ENCODE results near the gene BIK. TPM values are rescaled to one million over a fixed set of nuclear protein-coding genes. Genes with fewer than 3 reads are reported as not detected.

BIK gene
- polyA plus RNA-seq, 12 donors: 0.16 to 1.4 (median 0.81) TPM; not detected in 9

DNA sequence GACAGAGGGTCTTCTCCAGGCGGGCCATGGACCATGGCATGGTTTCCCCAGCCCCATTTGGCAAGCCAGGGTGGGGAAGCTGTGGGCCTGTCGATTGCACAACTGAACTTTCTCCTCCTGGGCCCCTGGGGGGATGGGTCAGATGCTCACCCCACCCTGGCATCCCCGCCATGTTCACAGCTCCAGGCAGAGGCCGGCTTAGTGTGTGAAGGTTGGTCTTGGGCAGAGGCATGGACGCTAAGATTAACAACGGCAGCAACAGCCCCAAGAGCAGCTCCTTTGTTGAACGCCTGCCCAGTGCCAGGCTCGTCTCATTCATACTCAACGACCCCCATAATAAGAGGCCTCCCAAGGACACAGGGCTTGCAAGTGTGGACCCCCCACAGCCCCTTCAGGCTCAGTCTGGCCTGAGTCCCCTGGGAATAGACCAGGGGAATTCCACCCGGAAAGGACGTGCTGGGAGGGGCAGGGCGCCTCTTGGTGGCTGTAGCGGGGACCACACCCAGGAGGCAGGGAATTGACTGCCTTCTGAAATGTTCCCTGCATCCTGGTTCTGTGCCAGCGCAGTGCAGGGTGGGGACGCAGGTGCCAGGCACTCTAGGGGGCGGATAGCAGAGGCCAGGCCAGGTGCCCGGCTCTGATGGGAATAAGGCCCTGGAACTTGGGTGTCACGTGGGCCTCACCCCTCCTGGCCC is 49.1 kb downstream of the BIK start:
- no peak for DNase-seq

DNA sequence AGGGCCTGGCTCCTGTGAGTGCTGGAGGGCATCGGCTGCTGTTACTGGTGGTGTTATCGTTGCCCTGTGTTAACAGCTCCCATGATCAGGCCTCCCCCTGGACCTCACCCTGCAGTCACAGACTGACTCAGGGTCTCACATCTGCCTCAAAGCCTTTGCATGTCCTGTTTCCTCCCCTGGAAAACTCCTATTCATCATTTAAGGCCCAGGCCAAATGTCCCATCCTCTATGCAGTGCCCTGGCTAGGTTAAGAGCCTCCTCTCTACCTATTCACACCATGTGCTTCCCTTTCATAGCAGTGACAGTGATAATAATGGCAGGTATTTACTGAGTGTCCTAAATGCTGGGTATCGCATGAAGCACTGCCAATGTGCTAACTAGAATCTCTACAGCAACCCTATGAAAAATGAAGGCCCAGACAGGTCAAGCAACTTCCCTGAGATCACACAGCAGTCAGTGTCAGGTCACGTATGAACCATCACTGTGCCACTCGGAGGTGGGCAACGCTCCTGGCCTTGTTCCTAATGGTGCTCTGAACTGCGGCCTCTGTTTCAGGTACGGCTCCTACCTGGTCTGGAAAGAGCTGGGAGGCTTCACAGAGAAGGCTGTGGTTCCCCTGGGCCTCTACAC is 50.1 kb downstream of the BIK start:
- DNase-seq: no peak

DNA sequence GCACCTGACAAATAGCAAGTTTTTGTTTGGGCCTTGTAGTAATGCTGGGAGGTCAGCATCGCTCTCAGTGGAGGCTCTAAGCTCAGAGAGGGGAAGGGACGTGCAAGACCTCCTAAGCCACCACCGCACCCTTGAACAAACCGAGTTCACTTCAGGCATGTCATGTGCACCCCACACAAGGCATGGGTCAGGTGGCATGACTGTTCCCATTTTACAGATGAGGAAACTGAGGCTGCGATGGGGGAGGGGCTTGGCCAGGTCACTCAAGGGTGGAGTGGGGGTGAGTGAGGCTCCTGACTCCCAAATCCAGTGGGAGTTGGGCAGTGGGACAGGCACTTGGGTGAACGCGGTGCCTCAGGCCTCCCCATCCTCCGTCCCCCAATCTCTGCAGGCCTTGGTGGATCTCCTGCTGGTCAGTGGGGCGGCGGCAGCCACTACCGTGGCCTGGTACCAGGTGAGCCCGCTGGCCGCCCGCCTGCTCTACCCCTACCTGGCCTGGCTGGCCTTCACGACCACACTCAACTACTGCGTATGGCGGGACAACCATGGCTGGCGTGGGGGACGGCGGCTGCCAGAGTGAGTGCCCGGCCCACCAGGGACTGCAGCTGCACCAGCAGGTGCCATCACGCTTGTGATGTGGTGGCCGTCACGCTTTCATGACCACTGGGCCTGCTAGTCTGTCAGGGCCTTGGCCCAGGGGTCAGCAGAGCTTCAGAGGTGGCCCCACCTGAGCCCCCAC is 52.0 kb downstream of the BIK start:
- DNase-seq: no peak

DNA sequence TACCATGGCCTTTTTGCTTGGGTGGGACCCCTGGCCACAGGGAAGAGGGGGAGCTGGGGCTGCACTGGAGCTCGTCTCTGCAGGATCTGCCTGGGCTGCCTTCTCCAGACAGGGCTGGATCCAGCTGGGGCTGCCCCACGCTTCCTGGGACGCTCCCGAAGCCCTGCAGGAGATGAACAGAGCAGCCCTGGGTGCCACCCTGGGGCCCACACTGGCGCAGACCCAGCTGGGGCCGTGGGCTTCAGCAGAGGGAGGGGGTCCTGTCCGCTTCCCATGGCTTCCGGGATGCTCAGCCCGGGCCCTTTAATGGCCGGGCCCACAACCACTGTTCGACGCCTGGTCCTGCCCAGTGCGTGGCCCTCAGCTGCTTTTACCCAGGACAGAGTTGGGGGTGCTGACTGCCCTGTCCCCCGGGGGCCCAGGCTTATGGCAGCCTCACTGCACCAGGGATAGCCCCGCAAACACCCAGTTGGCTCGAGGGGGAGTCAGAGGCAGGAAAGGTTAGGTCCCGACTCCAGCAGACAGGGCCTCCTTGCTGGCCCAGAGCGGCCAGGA is 52.8 kb downstream of the BIK start:
- no peak for DNase-seq

DNA sequence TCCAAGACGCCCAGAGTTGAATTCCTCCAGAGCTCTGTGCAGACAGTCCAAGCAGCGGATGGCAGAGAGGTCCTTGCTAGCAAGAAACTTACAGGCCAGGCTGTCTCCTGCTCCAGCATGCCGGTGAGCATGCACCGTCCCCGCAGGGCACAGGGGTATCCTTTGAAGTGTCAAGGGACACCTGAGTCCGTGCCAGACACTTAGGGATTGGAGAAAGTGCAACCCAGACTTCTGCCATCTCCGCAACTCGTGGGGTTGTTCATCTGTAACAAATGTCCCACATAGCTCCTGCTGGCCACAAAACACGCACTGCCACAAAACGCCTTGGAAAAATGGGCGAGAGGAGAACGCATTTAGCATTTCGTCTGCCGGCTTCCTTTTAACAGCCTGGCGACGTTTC is 54.1 kb downstream of the BIK start:
- DNase-seq: no peak

DNA sequence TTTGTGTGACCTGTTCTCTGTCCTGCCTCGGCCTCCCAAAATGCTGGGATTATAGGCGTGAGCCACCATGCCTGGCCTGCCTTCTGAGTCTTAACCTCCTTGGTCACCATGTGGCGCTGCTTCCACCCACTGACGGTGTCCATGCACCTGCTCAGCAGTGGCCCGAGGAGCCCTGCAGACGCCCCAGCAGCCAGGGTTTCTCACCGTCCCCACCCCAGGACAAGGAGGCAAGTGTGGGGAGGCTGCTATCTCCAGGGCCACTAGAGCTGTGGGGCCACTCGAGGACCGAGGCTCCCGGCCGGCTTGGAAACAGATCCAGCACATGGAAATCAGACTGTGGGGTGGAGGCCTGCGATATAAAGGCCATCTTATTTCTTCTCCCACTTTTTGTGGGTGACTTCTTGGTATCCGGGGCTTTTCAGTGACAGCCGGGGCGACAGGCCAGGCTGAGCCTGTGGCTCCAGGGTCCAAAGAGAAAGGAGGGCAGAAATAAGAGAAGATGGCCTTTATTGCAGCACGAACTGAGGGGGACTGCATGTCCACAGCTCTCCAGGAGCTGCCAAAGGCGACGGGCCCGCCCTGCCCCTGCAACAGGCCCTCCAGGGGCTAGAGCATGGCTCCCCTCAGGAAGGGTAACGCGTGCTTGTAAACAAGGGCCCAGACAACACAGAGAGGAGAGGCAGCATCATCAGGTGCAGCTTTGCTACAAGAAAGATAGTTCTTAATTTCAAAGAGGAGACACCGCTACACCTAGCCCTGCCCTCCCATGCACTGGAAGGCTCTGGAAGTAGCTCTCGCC is 55.8 kb downstream of the BIK start:
- no peak for DNase-seq

DNA sequence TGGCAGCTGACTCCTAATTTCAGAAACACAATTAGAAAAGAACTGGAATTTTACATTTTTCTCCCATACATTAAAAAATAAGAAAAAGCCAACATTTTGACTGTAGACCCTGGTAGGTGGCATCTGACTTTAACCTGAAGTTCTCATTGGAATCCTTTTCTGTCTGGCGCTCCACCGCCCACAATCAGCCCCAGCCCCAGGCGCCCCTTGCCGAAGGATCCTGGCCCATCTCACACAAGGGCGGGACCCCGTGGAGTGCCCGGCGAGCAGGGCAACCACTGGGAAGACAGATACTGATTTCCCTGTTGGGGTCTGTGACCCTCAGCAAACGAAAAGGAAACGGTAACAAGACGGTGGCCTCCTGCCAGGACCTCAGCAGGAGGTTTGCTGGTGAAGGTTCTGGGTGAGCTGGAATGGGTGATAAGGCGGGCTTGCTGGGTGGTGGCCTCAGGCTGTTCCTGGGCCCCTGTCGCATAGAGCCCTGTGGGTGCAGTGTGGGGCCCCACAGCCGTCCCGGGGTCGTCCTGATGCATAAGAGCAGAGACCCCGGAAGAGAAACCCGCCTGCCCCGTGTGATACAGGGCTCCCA is 56.5 kb downstream of the BIK start:
- no peak for DNase-seq

DNA sequence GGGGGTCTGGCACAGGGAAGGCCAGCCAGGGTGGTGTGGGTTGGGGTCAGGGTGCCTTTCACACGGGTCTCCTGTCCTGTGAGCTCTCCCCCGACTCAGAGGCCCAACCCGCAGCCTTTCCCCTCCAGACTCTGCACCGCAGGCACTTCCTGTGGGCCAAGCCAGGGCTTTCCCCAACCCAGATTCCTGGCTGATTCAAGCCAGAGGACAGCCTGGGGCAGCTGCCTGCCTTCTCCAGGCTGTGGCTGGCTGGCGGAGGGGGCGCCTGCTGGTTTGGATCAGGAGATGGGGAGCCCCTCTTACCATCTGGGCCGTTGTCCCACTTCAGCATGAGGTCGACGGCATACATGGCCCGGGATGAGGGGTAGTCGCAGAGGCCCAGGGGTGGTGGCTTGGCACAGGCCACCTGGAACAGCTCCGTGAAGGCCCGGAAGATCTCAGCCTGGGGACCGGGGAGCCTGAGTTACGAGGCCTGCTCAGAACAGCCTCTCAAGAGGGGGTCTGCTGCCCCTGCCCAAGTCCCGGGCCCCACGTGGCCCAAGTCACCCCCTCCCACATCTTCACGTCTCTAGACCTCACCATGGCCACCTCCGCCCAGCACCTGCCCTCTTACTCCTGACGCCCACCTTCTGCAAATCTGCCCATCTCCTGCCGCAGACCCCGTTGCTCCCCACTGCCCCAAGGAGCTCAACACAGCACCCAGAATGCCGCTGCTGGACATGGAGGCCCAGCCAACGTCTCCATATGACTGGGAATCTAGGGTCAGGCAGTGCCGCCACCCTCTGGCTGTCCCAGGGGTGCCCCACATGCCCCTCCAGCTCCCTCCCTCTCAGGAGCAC is 58.1 kb downstream of the BIK start:
- DNase-seq: no peak

DNA sequence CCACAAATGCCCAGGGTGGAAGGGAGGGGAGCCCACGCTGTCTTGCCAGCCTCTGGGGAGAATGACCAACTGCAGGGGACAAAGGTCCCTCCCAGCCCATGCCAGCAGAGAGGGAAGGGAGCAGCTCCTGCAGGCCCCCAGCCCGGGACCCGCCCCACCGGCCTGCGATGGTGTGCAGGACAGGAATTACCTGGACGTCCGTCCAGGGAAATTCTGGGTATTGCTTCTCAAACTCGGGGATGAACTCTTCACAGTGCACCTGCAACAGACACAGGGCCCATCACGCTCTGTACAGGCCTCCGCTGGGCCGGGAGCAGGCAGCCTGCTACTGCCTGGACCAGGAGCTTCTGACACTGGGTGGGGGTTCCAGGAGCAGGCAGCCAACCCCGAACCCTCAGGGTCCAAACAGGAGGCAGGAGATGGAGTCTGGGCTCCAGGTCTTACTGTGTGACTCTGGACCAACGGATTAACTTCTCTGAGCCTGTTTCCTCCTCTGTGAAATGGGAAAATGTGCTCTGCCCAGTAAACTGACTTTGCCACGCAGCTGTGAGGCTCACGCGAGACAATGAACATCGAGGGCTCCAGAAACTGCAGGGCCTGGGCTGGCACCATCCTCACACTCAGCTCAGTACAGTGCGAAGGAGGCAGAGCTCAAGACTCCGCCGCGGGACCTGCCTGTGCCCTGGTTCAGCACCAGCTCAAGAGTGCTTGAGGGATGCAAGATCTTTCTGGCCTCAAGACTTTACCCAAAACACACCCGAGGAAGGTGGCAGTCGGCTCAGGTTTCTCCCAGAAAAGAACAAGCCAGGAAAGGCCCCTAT is 59.0 kb downstream of the BIK start:
- no peak for DNase-seq

DNA sequence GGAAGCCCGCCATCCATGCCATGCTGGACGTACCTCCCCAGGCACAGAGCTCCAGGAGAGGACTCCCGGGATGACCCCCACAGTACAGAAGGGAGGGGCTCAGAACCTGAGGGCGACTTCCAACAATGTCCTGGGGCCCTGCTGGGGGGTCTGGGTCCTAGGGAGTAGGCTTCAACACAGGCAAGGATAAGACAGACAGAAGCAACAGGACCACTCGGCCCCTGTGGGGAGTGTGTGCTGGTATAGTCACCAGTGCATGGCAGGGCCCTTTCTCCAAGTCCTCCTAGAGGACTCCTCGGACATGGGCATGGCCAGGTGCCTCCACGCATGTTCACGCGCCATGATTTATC is 59.6 kb downstream of the BIK start:
- DNase-seq: no peak

DNA sequence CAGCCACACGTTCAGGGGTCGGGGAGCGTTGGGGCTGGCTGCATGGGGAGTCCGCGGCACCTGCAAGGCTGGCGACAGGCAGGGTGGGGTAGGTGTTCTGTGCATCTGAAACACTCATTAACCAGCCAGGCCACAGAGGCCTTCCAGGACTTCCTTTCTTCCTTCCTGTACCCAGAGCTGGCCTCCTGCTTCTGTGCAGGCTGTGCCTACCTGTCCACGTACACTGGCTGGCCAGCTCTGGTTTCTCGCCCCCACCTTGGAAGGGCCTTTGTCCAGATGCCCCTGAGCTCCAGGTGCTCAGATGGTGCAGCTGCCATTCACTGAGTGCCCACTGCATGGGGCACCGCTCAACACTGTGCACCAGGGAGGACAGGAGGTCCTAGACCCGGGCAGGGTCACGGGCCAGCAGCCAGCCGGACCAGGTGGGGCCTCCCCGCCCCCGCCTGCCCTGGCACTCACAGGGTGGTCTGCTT is 60.5 kb downstream of the BIK start:
- DNase-seq: no peak

DNA sequence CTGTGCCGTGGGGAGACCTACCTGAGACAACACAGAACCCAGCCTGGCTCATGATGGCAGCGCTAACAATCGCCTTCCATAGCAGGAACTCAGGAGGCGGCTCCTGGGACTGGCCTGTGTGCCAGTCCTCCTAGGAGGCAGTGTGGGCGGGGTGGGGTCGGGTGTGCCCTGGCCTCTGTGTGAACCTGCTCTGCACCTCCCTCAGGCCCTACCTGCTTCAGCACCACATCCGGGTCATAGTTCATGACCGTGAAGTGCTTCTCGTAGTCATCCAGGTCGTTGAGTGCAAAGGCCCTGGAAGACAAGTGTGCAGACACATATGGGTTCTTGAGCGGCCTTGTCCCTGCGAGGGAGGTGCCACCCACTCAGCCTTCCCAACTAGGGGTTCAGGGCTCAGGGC is 61.1 kb downstream of the BIK start:
- no peak for DNase-seq

DNA sequence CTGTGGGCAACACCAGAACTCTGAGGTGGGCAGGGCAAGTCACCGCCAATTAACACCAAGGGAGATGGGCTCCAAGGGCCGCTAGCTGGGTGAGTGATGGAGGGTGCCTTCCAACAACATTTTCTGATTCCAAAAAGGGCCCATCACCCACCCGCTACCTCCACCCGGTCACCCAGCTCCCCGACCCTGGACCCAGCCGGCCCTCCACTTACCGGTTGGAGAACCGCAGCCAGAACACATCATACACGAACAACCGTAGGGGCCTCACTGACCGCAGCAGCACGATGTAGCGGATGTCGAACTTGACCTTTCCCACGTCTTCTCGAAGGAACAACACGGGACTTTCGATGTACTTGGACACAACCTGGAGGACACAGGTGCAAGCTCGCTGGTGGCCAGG is 61.6 kb downstream of the BIK start:
- no peak for DNase-seq

DNA sequence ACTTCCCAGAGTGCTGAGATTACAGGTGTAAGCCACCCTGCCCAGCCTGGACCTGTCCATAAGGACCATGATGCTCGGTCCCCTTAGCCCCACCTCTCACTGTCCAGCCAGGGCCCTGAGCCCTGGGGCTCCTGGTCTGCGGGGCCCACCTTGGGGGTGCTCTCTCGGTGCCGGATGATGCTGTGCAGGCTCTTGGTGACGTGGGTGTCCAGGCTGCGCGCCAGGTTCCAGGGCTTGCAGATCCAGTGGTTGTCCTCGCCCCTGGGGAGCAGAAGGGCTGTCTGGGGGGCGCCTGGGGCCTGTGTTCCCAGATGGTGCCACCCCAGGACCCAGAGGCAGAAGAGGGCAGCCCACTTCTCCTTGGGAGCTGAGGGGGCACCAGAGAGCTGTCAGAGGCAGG is 63.0 kb downstream of the BIK start:
- no peak for DNase-seq

DNA sequence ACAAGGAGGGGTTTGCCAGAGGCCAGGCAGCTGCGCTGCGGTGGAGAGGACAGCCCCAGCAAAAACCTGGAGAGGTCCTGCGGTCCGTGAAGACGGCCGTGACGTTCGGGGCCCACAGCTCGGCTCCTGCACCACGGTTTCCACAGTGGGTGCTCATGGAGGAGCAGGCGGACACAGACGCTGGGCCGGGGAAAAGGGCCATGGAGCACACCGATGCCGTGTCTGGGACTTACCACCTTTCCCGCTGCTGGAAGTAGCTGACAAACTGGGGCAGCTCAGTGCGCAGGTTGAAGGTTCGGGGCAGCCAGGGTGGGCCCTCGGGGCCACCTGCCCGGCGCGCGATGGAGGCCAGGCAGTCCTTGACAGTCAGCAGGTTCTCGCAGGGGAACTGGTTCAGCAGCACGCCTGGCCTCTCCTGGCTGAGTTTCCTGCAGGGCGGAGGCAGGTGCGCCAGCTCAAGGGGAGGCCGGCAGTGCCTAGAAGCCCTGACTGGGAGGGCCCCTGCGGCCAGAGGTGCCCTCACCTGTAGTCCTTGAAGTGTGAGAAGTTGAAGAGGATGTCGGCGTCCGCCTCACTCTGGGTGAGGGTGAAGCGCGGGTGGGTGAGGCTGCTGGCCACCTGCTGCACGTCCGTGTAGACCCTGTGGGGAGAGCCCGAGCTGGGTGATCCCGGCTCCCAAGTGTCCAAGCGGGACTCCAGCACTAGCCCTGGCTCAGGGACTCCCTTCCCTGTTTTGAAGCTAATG is 63.6 kb downstream of the BIK start:
- no peak for DNase-seq

DNA sequence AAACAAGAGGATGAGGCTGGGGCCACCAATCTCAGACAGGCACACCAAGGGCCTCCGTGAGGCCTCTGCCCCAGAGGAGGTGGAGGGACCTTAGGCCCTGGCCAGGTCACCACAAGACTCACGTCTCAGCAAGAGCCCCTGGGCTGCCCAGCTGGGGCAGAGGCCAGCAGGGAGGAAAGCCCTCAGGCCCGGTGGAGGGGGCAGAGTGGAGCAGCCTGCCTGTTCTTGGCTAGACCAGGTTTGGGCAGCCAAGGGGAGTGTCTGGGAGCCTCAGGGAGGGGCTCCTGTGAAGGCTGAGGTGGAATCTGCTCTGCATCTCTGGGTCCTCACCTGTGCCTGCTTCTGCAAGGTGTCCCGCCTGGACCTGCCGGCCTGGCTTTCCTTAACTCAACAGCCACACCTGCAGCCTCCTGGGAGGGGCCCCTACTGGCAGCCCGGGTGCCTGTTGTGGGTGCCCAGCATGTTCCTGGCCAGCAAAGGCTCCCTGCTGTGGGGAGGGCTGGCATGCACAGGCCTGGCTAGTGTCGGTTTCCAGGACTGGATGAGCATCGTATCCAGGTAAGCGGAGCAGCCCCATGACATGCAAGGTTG is 64.5 kb downstream of the BIK start:
- no peak for DNase-seq

DNA sequence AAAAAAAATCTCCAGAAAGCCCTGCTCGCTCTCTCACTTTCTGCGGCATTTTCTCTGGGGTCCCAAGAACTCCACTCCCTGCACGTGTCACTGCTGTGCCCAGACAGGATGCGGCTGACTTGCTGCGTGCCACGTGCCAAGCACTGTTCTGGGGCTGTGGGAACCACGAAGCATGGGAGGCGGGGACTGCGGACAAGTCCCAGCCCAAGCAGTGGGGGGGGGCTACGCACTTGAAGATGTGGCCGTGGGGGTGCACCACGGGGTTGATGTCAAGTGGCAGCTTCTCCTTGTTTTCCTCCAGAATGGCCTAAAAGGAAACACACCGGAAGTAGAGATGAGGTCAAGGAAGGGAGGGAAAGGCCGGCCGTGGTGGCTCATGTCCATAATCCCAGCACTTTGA is 65.5 kb downstream of the BIK start:
- DNase-seq: no peak

DNA sequence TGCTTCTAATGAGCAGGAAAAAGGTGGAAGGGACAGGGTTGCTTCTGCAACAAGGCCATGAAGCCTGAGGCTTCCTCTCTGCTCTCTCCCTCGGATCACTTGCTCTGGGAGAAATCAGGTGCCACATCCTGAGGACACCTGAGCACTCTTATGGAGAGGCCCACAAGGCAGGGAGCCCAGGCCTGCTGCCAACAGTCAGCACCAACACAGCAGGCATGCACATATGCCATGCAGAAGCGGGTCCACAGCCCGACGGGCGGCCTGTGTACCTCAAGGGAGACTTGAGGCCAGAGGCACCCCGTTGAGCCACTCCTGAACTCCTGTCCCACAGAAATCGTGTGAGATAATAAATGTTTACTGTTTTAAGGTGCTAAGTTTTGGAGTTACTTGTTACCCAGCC is 66.9 kb downstream of the BIK start:
- no peak for DNase-seq

All from muscle of arm (tissue), 12 donors.